Measurements from ENCODE around the gene AGTPBP1.
A peak's percentile ranks its signal among the peaks of the same experiment; 100 is the strongest.
"Not testable (repeated sequence)": the region's sequence is repeated elsewhere in the genome, so short reads cannot be mapped to it uniquely, and the experiment has no call there.

Gene AGTPBP1

GRCh38 chr9:85630676-85631075 lies 111.1 kb downstream of the AGTPBP1 start:
- DNase-seq = no peak

GRCh38 chr9:85617141-85617670 lies 124.5 kb downstream of the AGTPBP1 start:
- no peak for DNase-seq

GRCh38 chr9:85615792-85616191 lies 126.0 kb downstream of the AGTPBP1 start:
- no peak for DNase-seq

- peak; percentile 47 for DNase-seq
Measured at GRCh38 chr9:85610074-85610860, 131.5 kb downstream of the AGTPBP1 start.

GRCh38 chr9:85605905-85606304 lies 135.8 kb downstream of the AGTPBP1 start:
- no peak for DNase-seq

GRCh38 chr9:85603936-85604335 lies 137.8 kb downstream of the AGTPBP1 start:
- DNase-seq = no peak

- DNase-seq = no peak
Measured at GRCh38 chr9:85602742-85603141, 139.0 kb downstream of the AGTPBP1 start.

GRCh38 chr9:85600675-85601263 lies 141.0 kb downstream of the AGTPBP1 start:
- DNase-seq = no peak

GRCh38 chr9:85599540-85600105 lies 142.1 kb downstream of the AGTPBP1 start:
- DNase-seq = no peak

- no peak for DNase-seq
Measured at GRCh38 chr9:85594316-85594715, 147.4 kb downstream of the AGTPBP1 start.

- DNase-seq = no peak
Measured at GRCh38 chr9:85586684-85587083, 155.1 kb downstream of the AGTPBP1 start.

- DNase-seq = no peak
Measured at GRCh38 chr9:85577353-85577952, 164.3 kb downstream of the AGTPBP1 start.

- DNase-seq = no peak
Measured at GRCh38 chr9:85575868-85576267, 165.9 kb downstream of the AGTPBP1 start.

GRCh38 chr9:85573546-85573945 lies 168.2 kb downstream of the AGTPBP1 start:
- not testable (repeated sequence) for DNase-seq

- DNase-seq = not testable (repeated sequence)
Measured at GRCh38 chr9:85572917-85573316, 168.8 kb downstream of the AGTPBP1 start.

GRCh38 chr9:85569988-85570387 lies 171.8 kb downstream of the AGTPBP1 start:
- no peak for DNase-seq

GRCh38 chr9:85559526-85559925 lies 182.2 kb downstream of the AGTPBP1 start:
- DNase-seq = no peak

GRCh38 chr9:85554349-85554748 lies 187.4 kb downstream of the AGTPBP1 start:
- DNase-seq = no peak

GRCh38 chr9:85553475-85553874 lies 188.3 kb downstream of the AGTPBP1 start:
- no peak for DNase-seq

GRCh38 chr9:85547599-85547998 lies 194.2 kb downstream of the AGTPBP1 start:
- no peak for DNase-seq

GRCh38 chr9:85543196-85543595 lies 198.6 kb downstream of the AGTPBP1 start:
- DNase-seq = no peak

- DNase-seq = no peak
Measured at GRCh38 chr9:85541876-85542275, 199.9 kb downstream of the AGTPBP1 start.

- no peak for DNase-seq
Measured at GRCh38 chr9:85536514-85536913, 205.2 kb downstream of the AGTPBP1 start.

GRCh38 chr9:85536076-85536475 lies 205.7 kb downstream of the AGTPBP1 start:
- no peak for DNase-seq
